OCI-LY1 (cell line): ENCODE measurements around the gene KCNK7.

Experiments
- CTCF ChIP-seq: fragments of 200-600 bp; sonication (generic), shearing (Covaris generic); IDR thresholded peaks from 2 replicates; pipeline ENCODE4 v1.5.1; 2017; ENCODE audit warnings: mild to moderate bottlenecking, antibody characterized with exemption, low read length, moderate library complexity, mixed read lengths
- EZH2 ChIP-seq: fragments of 200-600 bp; sonication (generic), shearing (Covaris generic); IDR thresholded peaks from 2 replicates; pipeline ENCODE4 v1.8.0; 2017; ENCODE audit warnings: borderline replicate concordance, mixed run types, mild to moderate bottlenecking, antibody characterized with exemption, low read length, moderate library complexity, mixed read lengths

DNA sequence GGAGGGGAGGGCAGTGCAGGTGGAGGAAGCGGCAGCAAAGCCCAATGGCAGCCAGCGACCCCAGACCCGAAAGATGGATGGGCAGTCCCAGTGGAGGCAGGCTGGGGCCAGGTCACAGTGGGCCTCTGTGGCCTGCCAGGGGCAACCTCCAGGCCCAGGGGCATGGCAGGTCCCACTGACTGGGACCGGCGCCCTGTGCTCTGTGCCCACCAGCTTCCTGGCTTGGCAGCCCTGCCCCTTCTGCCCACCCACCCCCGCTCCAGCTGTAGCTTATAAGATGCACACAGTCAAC is 4.3 kb upstream of the KCNK7 start:
- no peak for TF ChIP-seq CTCF
- no peak for TF ChIP-seq EZH2
